GM18907 (cell line): Measurements from ENCODE around the gene ABCD1.
"Not testable (repeated sequence)": the region's sequence is repeated elsewhere in the genome, so short reads cannot be mapped to it uniquely, and the experiment has no call there.

ENCODE experiments used
- ATAC-seq: cut with Tn5 transposase; IDR thresholded peaks from one replicate; pipeline ENCODE4 v1.9.1; 2021; ENCODE audit warnings: mild to moderate bottlenecking, moderate library complexity; ENCODE audit not compliant: unreplicated experiment

ABCD1 gene

DNA sequence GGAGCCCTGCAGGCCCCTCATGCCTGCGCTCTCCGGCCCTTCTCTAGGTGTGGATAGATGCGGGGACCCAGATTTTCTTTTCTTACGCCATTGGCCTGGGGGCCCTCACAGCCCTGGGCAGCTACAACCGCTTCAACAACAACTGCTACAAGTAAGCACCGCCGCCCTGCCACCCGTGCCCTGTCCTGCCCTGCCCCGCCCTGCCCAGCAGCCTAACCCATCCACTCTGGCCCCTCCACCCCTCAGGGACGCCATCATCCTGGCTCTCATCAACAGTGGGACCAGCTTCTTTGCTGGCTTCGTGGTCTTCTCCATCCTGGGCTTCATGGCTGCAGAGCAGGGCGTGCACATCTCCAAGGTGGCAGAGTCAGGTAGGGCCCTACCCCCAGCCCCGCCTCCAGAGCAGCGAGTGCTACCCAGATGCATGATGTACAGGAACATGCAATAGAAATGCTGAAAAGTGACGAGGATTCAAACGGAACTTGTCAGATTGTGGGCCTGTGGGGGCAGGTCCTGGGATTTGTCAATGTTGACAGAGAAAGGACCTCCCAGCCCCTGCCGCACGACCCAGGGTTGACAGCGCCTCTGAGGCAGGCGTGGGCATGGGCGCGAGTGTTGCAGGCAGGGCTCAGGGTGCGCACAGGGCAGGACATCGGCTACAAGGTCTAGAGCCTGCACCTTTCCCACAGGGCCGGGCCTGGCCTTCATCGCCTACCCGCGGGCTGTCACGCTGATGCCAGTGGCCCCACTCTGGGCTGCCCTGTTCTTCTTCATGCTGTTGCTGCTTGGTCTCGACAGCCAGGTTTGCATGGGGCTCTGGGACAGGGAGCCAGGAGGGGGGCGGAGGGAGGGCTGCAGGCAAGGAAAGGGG lies 31.2 kb upstream of the ABCD1 start:
- ATAC-seq = no peak

GRCh38 chrX:153694256-153694655 lies 30.4 kb upstream of the ABCD1 start:
- not testable (repeated sequence) for ATAC-seq

DNA sequence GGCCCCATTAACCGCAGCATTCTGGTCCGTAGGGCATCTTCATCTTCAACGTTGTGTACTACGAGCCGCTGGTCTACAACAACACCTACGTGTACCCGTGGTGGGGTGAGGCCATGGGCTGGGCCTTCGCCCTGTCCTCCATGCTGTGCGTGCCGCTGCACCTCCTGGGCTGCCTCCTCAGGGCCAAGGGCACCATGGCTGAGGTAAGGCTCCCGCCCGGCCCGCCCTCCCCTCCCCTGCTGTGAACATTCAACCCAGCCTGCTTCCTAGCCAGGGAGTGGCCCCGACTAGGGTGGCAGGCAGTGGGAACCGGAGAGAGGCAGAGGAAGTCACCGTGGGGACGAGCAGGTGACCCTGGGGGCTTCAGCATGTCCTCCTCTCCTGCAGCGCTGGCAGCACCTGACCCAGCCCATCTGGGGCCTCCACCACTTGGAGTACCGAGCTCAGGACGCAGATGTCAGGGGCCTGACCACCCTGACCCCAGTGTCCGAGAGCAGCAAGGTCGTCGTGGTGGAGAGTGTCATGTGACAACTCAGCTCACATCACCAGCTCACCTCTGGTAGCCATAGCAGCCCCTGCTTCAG lies 29.9 kb upstream of the ABCD1 start:
- no peak for ATAC-seq

DNA sequence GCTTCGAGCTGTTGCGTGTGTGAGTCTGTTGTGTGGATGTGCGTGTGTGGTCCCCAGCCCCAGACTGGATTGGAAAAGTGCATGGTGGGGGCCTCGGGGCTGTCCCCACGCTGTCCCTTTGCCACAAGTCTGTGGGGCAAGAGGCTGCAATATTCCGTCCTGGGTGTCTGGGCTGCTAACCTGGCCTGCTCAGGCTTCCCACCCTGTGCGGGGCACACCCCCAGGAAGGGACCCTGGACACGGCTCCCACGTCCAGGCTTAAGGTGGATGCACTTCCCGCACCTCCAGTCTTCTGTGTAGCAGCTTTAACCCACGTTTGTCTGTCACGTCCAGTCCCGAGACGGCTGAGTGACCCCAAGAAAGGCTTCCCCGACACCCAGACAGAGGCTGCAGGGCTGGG lies 28.6 kb upstream of the ABCD1 start:
- ATAC-seq = no peak

GRCh38 chrX:153696538-153696937 lies 28.1 kb upstream of the ABCD1 start:
- not testable (repeated sequence) for ATAC-seq

DNA sequence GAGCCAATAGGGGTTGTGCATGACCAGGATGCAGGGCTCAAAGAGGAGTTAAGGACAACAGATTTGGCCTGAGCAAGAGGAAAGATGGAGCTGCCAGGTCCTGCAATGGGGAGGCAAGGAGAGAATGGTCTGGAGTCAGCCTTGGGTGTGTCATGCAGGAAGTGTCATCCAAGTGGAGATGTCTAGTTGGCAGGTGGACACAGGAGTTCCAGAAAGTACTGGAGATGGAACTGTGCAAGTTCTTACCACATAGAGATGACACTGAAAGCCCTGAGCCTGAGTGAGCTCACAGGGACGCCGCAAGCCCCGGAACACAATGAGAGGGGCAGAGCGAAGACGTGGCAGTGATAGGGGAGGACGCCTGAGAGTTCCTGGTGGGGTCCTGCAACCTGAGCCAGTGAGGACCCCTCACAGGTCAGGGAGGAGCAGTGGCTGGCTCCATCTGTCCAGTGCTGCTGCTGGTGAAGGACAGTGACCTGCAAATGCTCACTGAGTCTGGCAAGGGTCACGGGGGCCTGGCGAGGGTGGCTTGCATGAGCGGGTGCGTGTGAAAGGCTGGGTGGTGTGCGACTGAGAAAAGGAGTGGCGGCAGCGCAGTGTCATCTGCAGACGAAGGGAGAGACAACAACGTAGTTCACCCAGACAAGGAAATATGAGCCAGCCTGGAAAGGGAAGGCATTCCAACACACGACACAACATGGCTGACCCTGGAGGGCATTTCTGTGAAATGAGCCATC lies 27.5 kb upstream of the ABCD1 start:
- ATAC-seq = not testable (repeated sequence)

DNA sequence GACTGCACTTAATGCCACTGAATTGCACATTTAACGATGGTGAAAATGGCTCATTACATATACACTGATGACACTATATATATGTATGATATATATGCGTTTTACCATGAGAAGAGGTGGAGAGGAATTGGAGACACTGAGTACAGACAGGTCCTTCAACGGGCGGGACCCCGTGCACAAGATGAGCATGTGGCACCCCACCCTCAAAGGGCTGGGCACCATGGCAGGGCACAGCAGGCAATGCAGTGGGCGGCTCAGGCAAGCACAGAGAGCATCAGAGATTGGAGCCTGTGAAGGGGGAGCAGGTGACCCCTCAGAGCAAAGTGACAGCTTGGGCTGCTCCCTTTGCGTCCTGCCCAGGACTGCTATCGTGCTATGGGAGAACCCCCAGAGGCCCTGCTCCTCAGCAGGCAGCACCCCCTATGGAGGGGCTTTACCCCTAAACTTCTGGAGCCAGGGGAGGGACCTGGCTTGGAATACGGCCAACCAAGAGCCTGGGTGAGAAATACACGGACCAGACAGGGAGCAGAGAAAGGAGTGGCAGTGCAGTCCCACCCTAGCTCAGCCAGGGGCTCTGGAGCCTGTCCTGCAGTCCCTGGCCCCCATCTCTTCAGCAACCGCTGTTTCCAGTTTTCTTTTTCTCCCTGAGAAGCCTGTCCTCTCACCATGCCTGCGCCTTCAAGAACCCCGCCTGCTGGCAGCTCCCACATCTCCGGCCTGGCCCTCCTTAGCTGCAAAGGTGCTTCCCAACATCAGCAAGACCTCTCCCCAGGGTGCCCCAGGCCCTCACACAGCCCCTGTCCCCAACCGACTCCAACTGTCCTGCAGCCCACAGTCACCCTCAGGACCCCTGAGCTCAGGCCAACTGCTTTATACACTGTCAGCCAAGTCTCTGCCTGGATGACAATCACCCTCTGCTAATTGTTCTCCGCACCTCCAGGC lies 26.5 kb upstream of the ABCD1 start:
- ATAC-seq = no peak

DNA sequence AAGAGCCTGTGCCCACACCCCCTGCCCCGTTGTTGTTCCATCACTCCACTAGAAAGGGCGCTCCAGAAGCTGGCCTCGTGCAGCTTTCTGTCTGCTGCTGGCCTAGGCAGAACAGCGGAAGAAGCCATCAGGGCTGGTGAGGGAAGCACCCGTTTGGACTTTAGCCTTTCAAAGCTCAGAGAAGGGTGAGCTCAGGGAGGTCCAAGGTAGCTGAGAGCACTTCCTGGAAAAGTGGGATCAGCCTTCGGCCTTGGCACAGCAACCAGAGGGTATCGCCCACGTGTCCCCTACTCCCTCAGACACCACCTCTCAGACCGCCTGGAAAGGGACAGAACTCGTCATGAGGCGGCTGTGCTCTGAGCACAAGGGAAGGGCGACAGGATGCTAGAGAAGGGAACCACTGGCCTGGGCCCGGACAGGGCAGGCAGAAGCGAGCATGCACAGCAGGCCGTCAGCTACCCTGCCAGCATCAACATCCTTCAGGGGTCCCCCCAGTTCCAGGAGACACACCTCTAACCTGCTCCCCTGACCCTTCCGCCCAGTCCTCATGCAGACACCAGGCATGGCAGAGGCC lies 25.4 kb upstream of the ABCD1 start:
- not testable (repeated sequence) for ATAC-seq

DNA sequence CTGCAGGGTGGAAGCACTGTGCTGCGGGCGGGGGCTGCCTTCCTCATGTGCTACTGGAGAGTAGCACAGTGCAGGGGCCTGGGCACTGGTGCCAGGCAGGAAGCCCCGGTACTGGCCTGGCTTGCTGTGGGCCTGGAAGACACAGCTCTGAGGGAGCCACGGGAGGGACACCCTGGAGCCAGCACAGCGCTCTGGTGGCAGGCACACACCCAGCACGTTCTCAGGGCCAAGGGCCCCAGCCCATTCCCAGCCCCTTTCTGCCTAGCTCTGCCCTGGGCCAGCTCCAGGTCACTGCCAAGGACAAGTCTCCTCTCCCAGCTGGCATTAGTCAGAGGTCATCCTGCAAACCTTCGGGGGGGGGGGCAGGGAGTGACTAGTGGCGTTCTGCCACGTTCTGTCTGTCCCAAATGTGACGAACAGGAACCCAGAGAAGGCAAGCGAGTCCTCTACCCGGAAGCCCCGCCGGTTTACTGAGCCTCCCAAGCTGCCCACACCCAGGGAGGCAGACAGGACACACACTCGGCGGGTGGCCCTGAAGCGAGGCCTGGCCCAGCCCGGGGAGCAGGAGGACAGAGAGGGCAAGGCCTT lies 24.8 kb upstream of the ABCD1 start:
- ATAC-seq = not testable (repeated sequence)

DNA sequence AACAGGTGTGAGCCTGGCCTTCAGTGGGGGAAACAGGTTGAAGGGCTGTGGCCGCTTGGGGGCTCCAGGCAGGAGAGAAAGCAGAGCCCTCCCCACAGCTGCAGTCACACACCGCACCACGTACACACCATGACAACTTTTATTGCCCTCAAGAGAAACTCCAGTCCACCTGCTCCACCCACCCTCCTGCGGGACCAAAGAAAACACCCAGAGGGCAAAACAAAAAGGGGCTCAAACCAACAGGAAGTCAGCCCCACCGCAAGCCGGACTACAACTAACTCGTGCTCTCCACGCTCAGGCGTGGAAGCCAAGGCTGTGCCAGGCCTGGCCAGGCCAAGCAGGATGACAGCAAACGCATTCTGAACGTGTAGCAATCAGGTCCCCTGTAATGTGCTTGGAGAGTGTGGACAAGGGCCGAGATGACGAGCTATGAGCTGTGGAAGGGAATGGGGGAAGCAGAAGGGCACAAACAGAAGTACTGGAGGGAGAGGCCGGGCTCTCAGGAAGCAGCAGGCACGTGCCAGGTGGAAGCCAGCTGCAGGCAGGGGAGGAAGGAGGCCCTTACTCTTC lies 24.2 kb upstream of the ABCD1 start:
- ATAC-seq = no peak

DNA sequence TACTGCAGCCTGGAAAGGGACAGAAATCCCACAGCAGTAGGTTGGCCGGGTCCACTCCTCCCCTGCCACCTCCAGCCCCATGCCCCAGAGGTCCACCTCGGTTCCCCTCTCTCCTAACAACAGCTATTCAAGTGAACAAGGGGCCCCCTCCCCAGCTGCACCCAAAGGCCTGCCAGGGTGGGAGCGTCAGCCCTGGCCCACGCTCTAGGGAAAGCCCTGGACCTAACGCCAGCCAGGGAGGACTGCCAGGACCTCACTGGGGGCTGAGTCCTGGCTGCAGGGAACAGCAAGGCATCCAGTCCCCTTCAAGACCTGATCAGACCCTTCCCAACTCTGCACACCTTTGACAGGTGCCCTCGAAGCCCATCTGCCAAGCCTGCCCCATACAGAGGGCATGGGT lies 23.7 kb upstream of the ABCD1 start:
- no peak for ATAC-seq

- ATAC-seq = no peak
These were observed 22.9 kb upstream of the ABCD1 start for GRCh38 chrX:153701706-153702105.

GRCh38 chrX:153702336-153703035 lies 22.2 kb upstream of the ABCD1 start:
- no peak for ATAC-seq

- no peak for ATAC-seq
These were observed 21.7 kb upstream of the ABCD1 start for GRCh38 chrX:153703036-153703370.

- no peak for ATAC-seq
These were observed 20.6 kb upstream of the ABCD1 start for GRCh38 chrX:153704021-153704526.

- ATAC-seq = not testable (repeated sequence)
These were observed 19.8 kb upstream of the ABCD1 start for GRCh38 chrX:153704631-153705402.

- not testable (repeated sequence) for ATAC-seq
These were observed 19.1 kb upstream of the ABCD1 start for GRCh38 chrX:153705403-153706060.

DNA sequence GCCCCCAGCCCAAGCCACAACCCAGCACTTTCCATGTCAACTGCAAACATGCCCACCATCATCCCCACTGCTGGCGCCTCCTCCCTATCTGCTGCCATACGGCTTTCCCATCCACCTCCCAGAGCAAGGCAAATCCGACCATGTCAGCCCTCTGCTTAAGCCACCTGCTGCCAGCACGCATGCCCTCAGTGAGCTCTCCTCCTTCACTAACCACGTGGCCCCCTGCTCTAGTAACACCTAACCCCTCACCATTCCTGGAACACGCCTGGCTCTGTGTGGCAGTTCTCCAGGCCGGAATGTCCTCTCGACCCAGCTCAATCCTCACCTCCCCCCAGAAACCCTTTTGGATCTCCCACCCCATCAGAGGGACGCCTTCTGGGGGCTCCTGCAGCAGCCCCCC lies 17.9 kb upstream of the ABCD1 start:
- no peak for ATAC-seq
